Subcutaneous adipose tissue (tissue), 4 donors: ENCODE measurements around the gene TBC1D16. TPM values are rescaled to one million over a fixed set of nuclear protein-coding genes. Genes with fewer than 3 reads are reported as not detected.

Experiments
- CTCF ChIP-seq: fragments of 450-650 bp; IDR thresholded peaks from one replicate; pipeline ENCODE4 v1.5.1; 2016; ENCODE audit warnings: low read depth, mild to moderate bottlenecking, control low read depth, antibody characterized with exemption, moderate library complexity
- total RNA-seq, 4 donors: library from RNA; depleted of rRNA; stranded (reverse); fragments of >200 nt; gene quantifications; one replicate each; pipeline ENCODE4 v1.1.0, GENCODE V29; 2016

TBC1D16 gene
- total RNA-seq, 4 donors from 2014 or later, result 43.5 to 115 (median 60.5) TPM

- no peak for TF ChIP-seq CTCF
Observed at GRCh38 chr17:80021600-80021999, 14.1 kb downstream of the TBC1D16 start.

- no peak for TF ChIP-seq CTCF
Observed at GRCh38 chr17:80018917-80019651, 16.6 kb downstream of the TBC1D16 start.

GRCh38 chr17:80017226-80018010, 18.3 kb downstream of the TBC1D16 start:
- no peak for TF ChIP-seq CTCF

- no peak for TF ChIP-seq CTCF
Observed at GRCh38 chr17:80012765-80013741, 22.6 kb downstream of the TBC1D16 start.

DNA sequence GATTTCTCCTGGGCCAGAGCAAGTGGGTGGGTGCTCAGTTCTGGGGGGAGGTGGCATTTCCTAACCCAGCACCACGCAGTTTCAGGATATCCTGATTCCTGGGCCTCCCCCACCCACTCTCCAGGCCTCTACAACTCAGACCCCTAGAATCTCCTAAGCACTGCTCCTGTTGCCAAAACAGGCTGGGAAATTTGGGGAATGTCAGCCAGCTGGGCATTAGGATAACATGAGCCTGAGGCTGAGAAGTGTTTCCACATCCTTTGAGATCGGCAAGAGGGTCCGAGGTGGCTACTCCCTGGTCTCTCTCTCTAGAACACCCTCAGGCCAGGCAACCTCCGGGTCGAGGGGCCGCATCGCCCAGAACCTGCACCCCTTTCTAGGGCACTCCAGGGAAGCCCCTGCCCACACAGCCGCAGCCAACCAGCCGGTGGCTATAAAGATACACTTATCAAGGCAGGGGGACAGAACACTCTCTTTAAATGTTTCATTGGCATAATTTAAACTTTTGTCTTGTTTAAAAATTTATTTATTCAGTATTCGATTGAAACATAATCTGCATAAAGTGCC, 23.6 kb downstream of the TBC1D16 start:
- TF ChIP-seq CTCF, result no peak

- TF ChIP-seq CTCF, result no peak
Observed at GRCh38 chr17:80010283-80010858, 25.3 kb downstream of the TBC1D16 start.
